Measurements from ENCODE around the gene SIM1.

The SIM1 gene

GRCh38 chr6:100469101-100469859 lies 4.6 kb upstream of the SIM1 start:
- no peak for DNase-seq

DNA sequence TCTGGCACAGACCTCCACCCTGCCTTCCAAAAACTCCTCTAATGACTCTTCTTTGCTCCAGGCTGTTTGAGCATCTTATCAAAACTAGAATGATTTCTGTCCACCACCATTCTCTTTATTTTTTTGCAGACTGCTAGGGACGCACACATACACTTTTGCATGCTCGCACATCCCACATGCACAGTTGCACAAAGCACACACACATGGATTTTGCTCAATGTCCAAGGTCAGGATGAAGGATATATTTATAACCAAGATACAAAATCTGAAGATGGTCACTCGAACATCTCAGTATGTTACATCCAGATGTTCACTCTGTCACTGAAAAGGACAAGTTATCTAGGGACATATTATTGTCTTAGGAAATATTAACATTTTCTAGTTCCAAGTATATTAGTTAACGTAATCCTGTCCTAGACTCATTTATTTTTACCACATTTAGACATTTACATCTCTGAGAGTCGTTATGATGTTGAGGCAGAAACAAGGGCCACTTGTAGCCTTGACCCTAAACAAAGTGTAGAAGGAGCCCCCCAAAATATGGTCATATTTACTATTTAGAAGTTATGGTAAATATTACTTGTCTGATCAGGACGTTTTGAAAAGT lies 3.4 kb upstream of the SIM1 start:
- DNase-seq, result no peak

DNA sequence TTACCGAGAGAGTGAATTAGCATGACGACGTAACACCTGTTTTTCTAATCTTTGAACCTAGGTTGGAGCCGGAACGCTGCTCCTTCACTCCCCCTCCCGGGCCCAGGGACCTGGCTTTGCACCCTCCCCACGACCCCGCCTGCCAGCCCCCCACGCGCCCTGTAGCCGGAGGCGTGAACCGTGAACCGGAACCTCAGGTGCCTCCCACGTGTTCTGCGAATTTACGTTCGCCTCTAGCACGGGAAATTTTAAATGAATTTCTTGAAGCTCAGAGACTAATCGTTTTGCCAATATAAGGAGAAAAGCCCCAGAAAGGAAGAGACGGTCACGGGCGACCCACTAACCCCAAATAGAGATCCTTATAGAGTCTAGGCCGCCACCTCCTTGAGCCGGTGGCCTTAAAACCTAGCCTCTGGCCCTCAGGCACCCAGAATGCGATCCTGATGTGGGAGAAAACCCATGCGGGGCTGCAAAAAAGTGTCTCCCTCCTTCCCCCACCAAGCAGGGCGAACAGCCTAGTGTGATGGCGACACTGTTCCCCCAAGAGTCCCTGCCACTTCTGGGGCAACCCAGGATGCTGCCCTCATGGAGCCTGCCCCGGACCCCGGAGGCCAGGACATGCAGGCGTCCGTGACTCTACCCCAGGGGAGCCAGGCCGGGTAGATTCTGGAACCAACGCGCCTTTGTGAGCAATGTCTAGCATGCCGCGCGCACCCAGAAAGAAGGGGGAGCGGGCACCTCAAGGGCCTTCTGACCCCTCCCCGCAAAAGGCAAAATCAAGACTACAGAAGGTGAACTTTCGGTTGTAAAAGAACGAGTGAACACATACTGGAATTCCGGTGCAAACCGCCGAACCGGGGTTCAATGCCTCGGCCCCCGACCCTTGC lies 2.7 kb upstream of the SIM1 start:
- no peak for DNase-seq

- no peak for DNase-seq
These were observed 1.8 kb upstream of the SIM1 start for GRCh38 chr6:100466410-100467128.

GRCh38 chr6:100465701-100466409 lies 1.1 kb upstream of the SIM1 start:
- DNase-seq, result no peak

- no peak for DNase-seq
These were observed 414 bp downstream of the SIM1 start for GRCh38 chr6:100464162-100464851.

DNA sequence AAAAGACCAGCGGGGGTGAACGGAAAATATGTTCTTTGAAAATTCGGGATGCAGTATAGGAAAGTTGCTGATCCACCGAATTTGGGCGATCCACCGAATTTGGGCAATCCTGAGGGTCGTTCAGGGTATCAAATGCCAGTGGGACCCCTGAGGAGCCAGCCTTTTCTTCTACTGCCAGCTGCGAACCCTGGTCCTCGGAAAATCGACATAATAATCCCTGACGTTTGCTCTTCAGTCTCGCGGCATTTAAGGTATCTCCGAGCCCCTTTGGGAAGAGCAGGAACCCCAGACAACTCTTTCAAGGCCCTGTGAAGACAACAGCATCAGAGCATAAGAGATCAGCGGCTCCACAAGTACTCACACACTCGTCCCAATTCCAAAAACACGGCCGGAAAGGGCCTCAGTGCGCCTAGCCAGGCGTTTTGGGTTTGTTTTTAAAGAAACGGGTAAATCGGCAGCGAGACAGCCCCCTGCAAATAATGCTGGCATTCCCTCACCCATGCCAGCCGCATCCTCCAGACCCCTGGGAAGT lies 1.0 kb downstream of the SIM1 start:
- no peak for DNase-seq

DNA sequence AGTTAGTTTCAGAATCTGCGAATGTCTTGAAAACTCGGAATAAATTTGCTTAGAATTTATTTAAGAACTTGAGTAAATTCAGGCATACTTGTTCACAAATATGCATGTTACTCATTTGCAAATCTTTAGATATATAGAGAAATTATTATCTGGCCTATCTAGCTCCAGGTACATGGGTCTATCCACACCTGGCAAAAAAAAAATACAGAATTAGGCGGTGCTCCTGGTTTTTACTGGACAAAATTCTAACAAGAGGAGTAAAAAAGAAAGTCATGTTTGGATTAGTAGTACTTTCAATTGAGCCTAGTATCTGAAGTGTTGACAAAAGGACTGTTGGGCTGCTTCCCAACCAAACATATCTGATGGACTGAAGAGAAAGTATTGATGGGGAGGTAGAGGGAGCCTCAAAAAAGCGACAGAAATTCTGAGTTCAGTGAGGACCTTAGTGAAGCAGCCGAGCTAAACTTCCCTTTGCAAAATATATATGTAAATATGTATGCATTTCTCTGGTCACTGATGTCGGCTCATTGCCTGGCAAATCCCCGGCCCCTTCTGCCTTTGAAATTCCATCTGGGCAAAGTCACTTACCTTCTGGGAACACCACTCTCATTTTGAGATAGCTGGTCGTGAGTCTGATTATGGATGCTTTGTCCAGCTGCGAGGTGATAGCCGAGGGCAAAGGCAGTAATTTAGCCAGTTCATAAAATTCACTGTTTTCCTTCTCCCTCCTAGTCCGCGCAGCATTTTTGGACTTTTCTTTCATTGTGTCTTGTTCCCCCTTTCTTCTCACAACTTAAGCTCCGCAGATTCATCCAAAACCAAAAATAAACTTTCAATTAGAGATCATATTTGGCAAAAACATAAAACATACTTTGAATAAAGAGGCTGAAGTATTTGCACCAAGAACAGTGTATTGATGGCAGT lies 1.8 kb downstream of the SIM1 start:
- DNase-seq, result no peak

GRCh38 chr6:100461917-100462705 lies 2.6 kb downstream of the SIM1 start:
- DNase-seq, result no peak

DNA sequence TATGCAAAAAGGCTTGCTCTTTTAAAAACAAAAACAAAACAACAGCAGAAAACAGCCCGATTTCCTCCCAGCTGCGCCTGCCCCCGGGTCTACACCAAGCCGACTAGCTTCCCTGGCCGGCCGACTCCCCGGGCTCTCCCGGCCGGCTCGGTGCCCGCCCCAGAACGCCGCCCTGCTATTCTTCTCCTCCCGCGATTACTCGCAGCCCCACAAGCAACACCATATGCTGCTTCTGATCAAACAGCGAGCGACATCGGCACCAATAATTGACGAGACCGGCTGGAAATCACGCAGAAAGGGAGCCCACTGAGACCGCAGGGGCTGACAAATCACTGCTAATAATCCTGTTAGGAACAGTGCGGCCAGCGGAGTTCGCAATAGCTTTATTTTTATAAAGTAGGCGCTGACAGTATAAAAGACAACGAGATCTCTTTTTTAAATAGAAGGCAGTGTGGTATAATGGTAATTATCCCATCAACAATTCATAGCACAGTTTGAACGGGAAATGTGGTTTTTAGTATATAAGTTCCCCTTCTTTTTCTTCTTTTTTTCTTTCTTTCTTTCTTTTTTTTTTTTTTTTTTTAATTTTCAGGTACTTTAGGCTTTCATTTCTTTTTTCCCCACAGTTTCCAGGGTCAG lies 3.3 kb downstream of the SIM1 start:
- DNase-seq, result no peak

GRCh38 chr6:100460650-100461204 lies 4.0 kb downstream of the SIM1 start:
- DNase-seq, result no peak

- DNase-seq, result no peak
These were observed 5.0 kb downstream of the SIM1 start for GRCh38 chr6:100459592-100460184.

GRCh38 chr6:100458841-100459591 lies 5.7 kb downstream of the SIM1 start:
- no peak for DNase-seq

GRCh38 chr6:100457311-100457990 lies 7.3 kb downstream of the SIM1 start:
- no peak for DNase-seq

DNA sequence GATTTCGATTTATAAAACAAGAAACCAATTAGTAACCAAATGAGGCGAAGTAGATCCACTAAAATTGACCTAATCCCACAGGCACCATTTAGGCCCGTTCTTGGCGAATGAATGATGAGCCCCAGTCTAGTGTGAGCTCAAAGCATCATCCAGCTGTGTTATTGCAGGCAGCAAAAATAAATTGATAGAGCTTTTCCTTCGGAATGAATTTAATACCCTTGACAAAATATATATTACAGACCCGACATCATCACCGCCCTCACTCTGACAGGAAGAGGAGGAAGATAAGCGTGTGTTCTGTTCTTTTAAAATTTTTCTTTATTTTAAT lies 7.8 kb downstream of the SIM1 start:
- DNase-seq, result no peak

DNA sequence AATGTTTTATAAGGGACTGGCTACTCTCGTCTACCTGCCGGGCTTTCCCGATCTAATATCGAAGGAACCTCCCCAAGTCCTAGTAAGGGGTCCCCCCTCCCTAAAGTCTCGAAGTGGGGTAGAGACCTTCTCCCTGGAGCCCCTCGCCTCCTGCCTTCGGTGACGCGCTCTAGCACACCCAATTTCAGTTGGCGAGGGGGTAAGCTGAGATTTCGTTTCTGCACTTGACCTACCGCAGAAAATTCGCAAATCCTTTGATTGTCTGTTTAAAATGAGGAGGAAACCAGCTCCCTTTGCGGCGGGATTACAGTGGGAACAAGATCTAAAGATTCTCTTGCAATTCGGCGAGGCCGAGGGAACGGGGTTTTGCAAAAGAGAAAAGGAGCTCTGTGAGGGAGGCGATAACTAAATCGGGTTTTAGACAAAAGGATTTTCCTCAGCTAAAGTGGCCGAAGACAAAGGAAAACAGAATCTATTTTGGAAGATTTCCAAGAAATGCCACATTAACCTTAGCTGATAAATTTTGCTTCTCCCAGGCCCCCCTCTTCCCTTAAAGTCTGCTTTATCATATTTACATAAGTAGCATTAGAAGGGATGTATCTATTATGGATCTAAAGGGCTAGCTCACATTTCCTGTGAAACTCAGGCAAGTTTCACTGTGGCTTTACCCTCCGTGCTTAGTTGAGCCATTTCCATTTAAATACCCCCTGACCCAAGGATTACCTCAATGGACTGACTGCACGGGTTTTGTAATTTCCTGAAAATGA lies 8.4 kb downstream of the SIM1 start:
- DNase-seq, result no peak

Data from stimulated activated CD4-positive, alpha-beta T cell treated with anti-CD3 and anti-CD28 coated beads, Interleukin-1b, Interleukin-23, amount 100 ng/mL, for 48 hours (primary cell).